Nephron progenitor cell (in vitro differentiated cells): Measurements from ENCODE around the gene CLEC4D.

Experiments used
- DNase-seq: peaks from one replicate; pipeline ENCODE4 v3.0.0; 2021
- H3K27ac Mint-ChIP-seq: 2 replicates; pipeline ENCODE4 v1.8.0; 2021; ENCODE audit warnings: mild to moderate bottlenecking, moderate library complexity, mixed read lengths
- H3K27me3 Mint-ChIP-seq: 2 replicates; pipeline ENCODE4 v1.8.0; 2021; ENCODE audit warnings: mild to moderate bottlenecking, low read depth, mixed read lengths; ENCODE audit not compliant: poor library complexity
- H3K36me3 Mint-ChIP-seq: 2 replicates; pipeline ENCODE4 v1.8.0; 2021; ENCODE audit warnings: low read depth, mixed read lengths
- H3K4me1 Mint-ChIP-seq: 2 replicates; pipeline ENCODE4 v1.8.0; 2021; ENCODE audit warnings: mixed read lengths
- H3K4me3 Mint-ChIP-seq: 2 replicates; pipeline ENCODE4 v1.8.0; 2021; ENCODE audit warnings: mild to moderate bottlenecking, moderate library complexity, mixed read lengths
- H3K9me3 Mint-ChIP-seq: 2 replicates; pipeline ENCODE4 v1.8.0; 2021; ENCODE audit warnings: mild to moderate bottlenecking, moderate library complexity, mixed read lengths
- CTCF ChIP-seq: fragments of 200-600 bp; sonication (generic); IDR thresholded peaks from 2 replicates; pipeline ENCODE4 v1.5.0; 2021; ENCODE audit warnings: antibody characterized with exemption

CLEC4D gene

GRCh38 chr12:8544295-8544694 is 31.0 kb downstream of the CLEC4D start:
- Mint-ChIP-seq H3K4me3 (no peak overlapping the region), H3K36me3 (no peaks in the 10 kb centered on the region), H3K9me3 (no peaks in the 10 kb centered on the region), H3K27ac (no peak overlapping the region), H3K27me3 (peaks cover 9% of the 10 kb centered on the region), H3K4me1 (peaks cover 28% of the 10 kb centered on the region)
- peak; percentile 98 for TF ChIP-seq CTCF
- DNase-seq, result peak; percentile 82

GRCh38 chr12:8546591-8546990 is 33.3 kb downstream of the CLEC4D start:
- TF ChIP-seq CTCF, result no peak
- Mint-ChIP-seq H3K27me3 (peaks cover 4% of the 10 kb centered on the region), H3K36me3 (no peaks in the 10 kb centered on the region), H3K9me3 (peaks cover 4% of the 10 kb centered on the region), H3K4me3 (no peak overlapping the region), H3K27ac (no peak overlapping the region), H3K4me1 (peaks cover 8% of the 10 kb centered on the region)
- DNase-seq, result no peak

- TF ChIP-seq CTCF, result no peak
- peaks cover 4% of the 10 kb centered on the region for H3K9me3 Mint-ChIP-seq
- no peaks in the 10 kb centered on the region for H3K36me3 Mint-ChIP-seq
- H3K4me3 Mint-ChIP-seq, result no peak overlapping the region
- H3K27me3 Mint-ChIP-seq, result peaks cover 4% of the 10 kb centered on the region
- DNase-seq, result no peak
- peaks cover 6% of the 10 kb centered on the region for H3K4me1 Mint-ChIP-seq
- H3K27ac Mint-ChIP-seq, result no peak overlapping the region
Observed at GRCh38 chr12:8547645-8548044, 34.3 kb downstream of the CLEC4D start.

GRCh38 chr12:8548192-8548591 is 34.9 kb downstream of the CLEC4D start:
- no peak for TF ChIP-seq CTCF
- peaks cover 5% of the 10 kb centered on the region for H3K27me3 Mint-ChIP-seq
- H3K4me1 Mint-ChIP-seq, result peaks cover 6% of the 10 kb centered on the region
- H3K36me3 Mint-ChIP-seq, result no peaks in the 10 kb centered on the region
- no peak for DNase-seq
- H3K9me3 Mint-ChIP-seq, result peaks cover 4% of the 10 kb centered on the region
- no peak overlapping the region for H3K4me3 Mint-ChIP-seq
- no peak overlapping the region for H3K27ac Mint-ChIP-seq

GRCh38 chr12:8549381-8549780 is 36.1 kb downstream of the CLEC4D start:
- Mint-ChIP-seq H3K27me3 (peaks cover 7% of the 10 kb centered on the region), H3K27ac (no peak overlapping the region), H3K4me3 (no peak overlapping the region), H3K9me3 (peaks cover 4% of the 10 kb centered on the region), H3K4me1 (no peaks in the 10 kb centered on the region), H3K36me3 (no peaks in the 10 kb centered on the region)
- DNase-seq, result no peak
- TF ChIP-seq CTCF, result no peak

GRCh38 chr12:8553088-8553627 is 39.9 kb downstream of the CLEC4D start:
- Mint-ChIP-seq H3K27ac (no peak overlapping the region), H3K4me3 (no peak overlapping the region)
- no peak for TF ChIP-seq CTCF

More at GRCh38 chr12:8553088-8553627, 39.9 kb downstream of the CLEC4D start:
- no peaks in the 10 kb centered on the region for H3K36me3 Mint-ChIP-seq
- H3K27me3 Mint-ChIP-seq, result peaks cover 9% of the 10 kb centered on the region
- DNase-seq, result no peak
- peaks cover 4% of the 10 kb centered on the region for H3K9me3 Mint-ChIP-seq
- no peaks in the 10 kb centered on the region for H3K4me1 Mint-ChIP-seq
